ELR (cell line): ENCODE measurements around the gene ILK.

Experiments
- DNase-seq: peaks from one replicate; pipeline ENCODE4 v3.0.0-alpha.2; 2015; ENCODE audit warnings: low read depth

The ILK gene

DNA sequence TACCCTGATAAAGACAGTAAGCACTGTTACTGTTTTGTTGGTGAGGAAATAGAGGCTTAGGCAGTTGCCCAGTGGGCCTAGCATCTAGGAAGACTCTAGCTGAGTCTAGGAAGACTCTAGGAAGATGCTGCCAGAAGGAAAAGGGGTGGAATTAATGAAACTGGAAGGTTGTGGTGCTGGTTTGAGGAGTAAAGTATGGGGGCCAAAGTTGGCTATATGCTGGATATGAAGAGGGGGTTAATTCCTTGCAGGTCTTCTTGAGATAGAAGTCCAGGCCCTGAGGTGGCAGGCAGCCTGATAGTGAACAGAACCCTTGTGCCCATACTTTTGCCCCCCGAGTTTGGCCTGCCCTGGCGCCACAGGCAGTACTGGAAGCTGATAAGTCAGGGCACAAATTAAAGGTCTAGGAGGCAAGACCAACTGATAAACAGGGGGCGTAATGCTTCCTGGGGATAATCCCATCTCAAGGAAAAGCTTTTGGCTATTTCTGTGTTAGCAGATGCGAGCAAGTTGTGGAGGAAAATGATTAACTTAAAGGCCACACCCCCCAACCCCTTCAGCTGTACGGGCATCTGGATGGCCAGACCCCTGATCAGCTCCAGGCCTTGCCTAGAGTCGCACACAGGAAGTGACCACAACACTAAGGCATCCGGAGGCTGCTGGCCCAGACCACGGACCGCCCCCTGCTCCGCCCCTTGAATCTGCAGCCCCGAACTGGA is 3.1 kb downstream of the ILK start:
- peak; percentile 97 for DNase-seq

DNA sequence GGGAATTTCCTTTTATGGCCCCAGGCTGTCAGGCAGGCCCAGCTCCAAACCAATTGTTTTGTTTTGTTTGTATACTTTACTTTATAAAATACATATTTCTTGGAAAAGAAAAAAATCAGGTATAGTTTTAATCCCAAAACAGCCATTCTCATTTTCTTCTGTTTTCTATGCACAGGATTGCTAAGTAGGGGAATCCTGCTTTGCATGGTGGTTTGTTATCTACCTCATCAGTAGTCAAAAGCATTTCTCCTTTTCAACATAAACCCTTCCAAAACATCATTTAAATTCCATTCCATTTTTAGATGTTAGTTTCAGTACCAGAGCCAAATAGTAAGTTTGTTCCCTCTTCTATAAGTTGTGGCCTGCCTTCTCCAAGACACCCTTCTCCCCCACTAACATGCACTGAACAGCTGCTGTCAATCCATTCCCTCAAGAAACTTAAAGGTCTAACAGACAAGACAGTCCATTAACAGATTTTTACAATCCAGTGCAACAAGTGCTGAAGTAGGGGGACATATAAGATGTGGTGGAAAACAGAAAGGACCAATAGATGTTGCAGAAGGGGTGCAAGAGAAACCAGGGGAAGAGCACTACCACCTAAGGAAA is 3.7 kb downstream of the ILK start:
- DNase-seq: no peak

DNA sequence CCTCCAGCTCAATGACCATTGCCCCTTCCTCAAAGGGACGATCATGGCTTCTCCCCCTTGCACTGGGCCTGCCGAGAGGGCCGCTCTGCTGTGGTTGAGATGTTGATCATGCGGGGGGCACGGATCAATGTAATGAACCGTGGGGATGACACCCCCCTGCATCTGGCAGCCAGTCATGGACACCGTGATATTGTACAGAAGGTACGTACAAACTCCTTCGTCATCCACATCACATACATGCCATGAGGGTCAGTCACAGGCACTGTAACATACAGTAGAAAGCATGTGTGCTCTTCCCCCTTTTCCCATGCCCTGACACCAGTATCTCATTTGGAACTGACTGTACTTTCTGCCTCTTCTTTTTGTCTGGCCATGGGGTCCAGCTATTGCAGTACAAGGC is 4.4 kb downstream of the ILK start:
- DNase-seq: no peak

DNA sequence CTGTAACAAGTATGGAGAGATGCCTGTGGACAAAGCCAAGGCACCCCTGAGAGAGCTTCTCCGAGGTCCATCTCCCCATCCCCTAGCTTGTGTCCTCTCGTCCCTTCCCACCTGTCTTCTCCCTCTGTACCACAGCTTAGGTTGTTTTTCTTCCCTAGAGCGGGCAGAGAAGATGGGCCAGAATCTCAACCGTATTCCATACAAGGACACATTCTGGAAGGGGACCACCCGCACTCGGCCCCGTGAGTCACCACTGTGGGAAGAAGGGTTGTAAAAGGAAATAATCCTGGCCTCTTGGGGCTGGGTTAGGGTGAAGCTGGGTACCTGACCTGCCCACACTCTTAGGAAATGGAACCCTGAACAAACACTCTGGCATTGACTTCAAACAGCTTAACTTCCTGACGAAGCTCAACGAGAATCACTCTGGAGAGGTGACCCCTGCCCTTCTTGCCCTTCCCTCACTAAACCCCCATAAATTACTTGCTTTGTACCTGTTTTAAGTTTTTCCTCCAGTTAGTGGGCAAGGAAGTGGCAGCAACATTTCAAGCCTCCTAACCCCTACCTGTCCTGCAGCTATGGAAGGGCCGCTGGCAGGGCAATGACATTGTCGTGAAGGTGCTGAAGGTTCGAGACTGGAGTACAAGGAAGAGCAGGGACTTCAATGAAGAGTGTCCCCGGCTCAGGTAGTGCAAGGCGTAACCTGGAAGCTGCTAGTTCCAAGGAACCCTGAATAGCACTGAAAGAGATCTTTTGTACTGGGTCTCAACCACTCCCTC is 5.3 kb downstream of the ILK start:
- no peak for DNase-seq

DNA sequence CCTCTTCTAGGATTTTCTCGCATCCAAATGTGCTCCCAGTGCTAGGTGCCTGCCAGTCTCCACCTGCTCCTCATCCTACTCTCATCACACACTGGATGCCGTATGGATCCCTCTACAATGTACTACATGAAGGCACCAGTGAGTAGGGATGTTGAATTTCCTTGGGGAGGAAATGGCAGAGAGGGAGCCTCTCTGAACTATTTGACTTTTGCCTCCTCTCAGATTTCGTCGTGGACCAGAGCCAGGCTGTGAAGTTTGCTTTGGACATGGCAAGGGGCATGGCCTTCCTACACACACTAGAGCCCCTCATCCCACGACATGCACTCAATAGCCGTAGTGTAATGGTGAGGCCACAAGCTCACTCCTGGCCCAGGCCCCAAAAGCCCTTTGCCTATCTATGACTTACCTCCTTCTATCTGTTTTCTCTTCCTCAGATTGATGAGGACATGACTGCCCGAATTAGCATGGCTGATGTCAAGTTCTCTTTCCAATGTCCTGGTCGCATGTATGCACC is 6.0 kb downstream of the ILK start:
- no peak for DNase-seq

DNA sequence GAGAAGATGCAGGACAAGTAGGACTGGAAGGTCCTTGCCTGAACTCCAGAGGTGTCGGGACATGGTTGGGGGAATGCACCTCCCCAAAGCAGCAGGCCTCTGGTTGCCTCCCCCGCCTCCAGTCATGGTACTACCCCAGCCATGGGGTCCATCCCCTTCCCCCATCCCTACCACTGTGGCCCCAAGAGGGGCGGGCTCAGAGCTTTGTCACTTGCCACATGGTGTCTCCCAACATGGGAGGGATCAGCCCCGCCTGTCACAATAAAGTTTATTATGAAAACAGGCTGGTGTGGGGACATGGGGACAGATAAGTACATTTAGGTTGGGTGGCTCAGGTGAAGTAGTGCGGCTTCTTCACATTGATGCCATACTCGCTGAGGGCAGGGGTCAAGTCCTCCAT is 7.0 kb downstream of the ILK start:
- no peak for DNase-seq

DNA sequence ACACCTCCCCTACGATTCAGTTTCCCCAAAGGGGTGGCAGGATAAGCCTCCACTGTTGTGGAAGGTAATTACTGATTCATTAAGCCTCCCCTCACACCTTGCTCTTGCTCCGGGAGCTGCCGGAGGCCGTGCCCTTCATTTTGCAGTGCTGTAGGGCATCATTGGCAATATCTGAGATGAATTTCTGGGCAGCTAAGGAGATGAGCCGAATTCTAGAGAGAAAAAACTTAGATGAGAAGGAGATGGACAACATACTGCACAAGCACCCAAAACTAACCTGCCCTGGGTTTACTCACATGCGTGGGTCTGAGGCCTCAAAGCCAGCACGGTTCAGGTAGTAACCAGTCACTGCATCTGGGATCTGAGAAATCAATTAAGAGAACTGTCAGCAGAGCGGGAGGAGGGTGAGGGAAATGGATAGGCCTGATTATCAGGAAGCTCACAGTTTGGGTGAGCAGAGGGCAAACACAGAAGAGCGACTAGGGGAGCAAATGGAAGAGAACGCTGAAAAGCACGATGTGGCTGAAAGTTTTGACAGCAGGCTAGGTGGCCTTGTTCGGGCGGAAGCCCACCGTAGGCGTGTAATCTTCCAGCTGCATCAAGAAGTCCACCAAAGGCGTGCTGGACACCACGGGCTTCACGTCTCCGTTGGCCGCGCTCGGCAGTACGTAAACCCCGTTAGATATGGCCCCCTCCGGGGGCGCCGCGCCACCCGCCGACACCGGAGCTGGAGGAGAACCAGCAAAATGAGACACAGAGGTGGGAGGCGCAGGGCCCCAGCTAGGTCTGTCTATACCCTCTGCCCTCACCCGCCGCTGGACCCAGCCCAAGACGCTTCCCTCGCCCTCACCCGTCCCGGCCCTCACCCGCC is 7.8 kb downstream of the ILK start:
- DNase-seq: peak; percentile 36

DNA sequence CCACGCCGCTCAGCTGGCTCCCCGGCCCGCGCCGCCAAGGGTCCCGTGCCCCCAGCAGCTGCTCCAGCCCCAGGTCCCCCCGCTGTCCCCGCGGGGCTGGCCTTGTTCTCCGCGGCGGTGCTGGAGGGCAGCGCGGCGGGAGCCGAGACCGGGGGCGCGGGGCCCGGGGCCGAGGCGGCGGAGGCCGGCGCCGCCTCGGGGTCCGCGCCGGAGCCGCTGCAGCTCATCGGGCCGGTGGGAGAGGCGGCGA is 8.3 kb downstream of the ILK start:
- no peak for DNase-seq

DNA sequence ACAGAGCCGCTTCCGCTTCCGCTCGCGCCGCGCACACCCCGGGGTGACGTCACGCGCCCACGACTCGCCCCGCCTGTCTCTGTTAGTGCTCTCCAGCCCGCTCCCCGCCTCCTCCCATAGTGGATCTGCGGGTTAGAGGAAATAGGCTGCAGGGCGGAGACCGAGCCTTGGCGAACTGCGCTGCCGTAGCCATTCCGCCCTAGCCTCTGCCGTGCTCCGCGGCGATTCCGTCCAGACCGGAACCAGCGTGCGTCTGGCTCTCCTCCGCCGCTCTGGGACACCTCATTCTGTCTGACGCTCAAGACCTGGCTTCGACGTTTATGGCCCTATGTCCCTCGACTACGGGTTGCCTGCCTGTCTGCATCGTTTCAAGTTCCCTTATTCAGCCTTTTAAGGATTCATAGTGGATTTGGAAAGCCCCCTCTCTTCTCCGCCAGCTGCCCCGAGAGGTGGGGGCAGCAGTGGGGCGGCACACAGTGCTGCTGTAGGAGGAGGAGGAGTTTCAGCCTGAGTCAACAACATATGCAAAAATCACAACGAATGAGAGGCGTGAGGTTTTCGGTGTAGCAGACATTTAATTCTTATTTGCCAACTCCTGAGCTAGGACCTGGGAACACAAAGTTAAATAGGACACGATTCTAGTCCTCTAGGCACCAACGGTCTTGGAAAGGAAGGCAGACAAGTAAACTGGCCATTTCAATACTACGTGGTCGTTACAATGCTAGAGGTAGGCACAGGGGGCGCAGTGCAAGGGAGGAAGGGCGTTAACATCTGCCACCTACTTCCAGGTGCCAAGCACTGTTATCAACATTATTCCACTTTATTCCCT is 8.9 kb downstream of the ILK start, which contains the start of gene TAF10:
TAF10 (minus strand) TSS at position 4 of the 829 bp plus-strand sequence. CDS start 27 bp downstream, outside the sequence.
- peak; percentile 98 for DNase-seq

DNA sequence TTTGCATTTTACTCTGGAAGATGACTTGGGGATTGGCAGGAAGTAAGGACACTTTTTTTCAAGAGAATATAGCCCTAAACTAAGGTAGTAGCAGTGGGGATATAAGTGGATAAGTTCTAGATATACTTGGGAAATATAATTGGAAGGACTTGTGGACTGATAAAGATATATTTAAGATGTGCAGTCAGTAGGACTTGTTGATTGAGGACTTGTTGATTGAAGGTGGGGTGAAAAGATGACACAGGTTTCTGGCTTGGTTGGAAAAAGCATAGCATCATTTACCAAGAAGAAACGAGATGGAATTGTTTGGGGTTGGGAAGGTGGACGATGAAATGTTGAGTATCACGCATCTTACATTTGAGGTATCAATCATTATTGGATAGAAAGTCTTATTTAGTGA is 9.9 kb downstream of the ILK start:
- DNase-seq: no peak

DNA sequence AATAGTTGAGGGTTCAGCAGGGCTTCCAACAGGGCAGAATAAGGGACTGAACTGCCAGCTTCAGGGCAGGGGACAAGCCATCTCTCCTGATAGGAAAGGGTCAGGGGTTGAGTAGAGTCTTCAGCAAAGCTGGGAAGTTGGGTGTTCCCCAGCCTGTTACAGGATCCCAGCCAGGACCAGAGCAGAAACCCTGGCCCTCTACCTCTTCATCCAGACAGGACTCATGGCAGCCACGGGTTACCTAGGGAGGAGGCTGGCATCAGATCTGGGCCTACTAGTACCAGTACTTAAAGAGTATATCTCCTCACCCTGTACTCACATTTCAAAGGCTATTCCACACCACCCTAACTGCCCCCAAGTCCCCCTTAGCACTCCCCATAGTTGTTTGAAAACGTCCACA is 10.9 kb downstream of the ILK start:
- no peak for DNase-seq

DNA sequence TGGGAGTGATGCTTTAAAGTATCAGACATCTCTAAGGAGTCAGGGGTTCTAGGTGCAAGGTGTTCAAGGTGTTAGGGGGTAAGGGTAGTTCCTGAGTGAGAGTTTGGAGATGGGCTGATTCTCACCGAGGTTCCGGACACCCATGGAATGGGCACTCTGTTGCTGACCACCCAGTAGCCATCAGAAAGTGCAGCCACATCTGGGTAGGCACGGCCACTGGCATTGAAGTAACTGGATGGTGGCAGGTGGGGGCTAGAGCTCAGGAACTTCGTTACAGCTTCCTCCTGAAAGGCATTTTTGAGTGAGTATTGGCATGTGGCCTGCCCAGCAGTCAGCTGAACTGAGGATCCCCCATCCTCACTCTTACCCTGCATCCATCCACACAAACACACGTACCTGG is 11.5 kb downstream of the ILK start:
- no peak for DNase-seq

DNA sequence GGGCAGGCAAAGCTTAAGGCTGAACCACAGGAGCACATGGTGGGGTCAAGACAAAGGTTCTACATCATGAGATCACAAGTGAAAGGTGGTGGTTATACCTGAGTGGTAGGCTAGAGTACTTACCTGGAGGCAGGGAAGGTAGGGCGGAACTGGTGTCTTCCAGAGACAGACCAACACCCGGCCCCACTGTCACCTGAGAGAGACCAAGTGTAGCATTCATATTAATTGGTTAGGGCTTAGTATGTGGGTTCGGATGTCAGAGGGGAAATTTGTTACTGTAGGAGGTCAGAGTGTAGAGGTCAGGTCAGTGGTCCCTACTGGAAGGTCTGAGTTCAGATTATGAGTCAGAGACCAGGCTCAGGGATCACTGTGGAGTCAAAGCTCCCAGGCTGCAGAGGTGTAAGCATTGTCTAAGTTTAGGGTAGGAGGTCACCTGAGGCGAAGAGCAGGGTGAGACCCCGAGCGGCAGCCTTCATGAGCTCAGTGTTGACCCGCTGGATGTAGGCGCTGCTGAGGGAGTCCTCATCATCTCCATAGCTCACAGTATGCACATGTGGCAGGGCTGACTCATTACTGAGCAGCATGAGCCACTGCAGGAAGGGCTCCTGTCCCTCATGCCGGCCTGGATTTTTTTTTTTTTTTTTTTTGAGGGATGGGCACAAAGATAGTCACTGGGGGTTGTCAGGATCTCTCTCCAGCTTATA is 12.5 kb downstream of the ILK start:
- peak; percentile 85 for DNase-seq

DNA sequence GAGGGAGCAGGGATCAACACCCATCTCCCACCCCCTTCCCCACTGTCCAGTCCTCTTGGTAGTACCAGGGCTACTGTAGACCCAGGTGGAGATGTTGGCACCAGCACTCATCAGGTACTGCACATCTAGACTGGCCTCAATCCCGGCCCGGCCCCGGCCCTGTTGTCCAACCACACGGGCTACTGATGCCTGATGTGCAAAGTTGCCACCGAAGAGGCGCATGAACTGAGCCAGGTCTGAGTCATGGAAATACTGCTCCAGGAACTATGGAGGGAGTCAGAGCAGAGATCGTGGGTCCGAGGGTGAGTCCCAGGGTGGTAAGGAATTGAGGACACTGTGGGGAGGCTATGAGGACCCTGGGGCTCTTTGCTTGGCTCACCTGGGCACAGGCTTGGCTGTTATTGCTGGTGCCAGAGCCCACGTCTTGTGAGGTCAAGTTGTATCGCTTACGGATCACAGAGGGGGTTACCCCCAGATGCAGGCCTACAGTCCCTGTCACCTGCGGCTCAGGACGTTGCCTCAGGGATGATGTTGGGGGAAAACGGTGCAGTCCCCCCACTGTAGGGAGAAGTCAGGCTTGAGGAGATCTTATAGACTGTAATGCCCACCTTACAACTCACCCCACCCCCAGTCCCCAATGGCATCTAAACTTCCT is 13.1 kb downstream of the ILK start:
- DNase-seq: peak; percentile 65

DNA sequence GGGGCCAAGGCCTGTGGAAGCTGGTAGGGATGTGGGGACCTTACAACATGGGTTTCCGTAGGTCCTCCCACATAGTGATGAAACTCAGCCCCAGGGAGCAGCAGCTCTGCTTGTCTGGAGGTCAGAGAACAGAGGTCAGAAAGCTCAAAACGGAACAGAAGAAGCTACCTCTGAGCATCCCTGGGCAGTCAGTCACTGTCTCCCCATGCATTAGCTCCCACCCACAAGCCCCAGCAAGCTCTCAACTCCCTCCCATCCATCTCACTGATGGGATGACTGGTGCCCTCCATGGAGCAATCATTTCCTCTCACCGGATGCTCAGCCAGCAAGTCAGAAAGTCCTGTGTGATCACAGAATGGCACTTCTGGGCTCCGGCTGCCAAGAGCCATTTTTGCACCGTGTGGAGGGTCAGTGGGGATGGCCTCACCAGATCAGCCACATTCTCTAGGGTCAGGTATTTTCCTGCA is 13.8 kb downstream of the ILK start:
- peak; percentile 81 for DNase-seq

DNA sequence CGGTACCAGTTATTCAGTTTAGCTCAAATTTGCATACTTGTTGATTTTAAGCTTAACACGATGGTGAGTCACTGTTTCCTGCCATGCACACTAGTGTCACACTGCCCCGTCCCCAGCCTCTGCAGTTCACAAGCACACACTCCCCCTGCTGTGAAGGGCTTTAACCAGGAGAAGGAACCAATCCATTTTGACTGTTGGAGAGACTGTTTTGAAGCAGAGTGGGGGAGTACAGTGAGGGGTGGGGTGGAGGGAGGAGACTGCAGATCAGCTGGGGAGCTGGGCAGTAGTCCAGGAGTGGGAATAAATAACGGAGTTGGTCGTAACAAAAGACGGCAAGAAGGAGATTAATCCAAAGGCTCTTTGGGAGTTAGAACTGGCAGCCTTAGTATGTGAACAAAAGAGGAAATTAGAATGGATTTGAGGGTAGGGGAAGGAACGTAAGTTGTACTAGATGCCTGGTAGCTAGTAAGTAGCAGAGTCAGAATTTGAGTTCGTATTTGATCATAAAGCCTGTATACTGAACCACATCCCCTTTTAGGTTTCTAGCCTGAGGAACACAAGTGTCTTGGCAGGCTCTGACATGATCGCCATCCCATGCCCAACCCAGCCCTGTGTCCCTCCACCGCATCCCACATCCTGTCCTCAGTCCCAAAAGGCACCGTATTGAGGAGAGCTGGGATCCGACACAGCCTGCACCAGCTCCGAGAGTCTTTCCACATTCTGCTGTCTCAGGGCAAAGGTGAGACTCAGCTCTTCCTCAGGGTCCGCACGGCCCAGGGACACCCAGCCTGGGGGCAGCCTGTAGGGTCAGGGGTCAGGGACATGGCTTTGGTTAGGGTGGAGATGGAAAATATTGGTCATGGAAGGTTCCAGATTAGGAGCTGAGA is 14.8 kb downstream of the ILK start:
- DNase-seq: peak; percentile 79

DNA sequence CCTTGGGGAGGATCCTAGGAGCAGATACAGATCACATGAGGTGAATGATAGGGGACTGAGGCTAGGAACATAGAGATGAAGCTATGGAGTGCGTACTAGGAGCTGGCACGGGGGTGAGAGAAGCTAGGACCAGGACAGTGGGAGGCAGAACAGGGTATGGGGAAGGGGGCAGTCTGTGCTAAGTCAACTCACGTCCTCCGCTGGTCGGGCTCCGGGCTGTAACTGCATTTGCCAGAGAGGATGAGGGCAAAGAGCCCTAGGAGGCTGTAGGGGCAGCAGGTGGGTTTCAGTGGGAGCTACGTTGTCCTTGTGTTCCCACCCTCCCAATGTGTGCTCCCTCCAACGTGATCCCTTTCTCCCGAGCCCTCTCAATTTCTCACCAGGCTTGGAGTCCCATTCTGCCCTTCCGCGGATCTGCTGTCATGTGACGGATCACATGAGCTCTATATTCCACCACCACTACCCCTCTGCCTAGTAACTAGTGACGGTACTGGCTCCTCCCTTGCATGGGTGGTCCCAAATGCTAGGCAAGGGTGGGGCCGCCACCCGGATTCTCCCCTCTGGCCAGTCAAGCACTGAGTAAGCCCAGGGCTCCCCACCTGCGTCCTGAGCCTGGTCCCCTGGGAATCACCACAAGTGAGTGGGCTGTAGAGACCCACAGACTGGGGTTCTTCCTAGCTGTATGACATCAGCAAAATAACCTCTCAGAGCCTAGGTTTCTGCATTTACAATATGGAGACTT is 15.6 kb downstream of the ILK start, which contains the start of gene TPP1:
TPP1 (minus strand) TSS at position 419 of the 742 bp plus-strand sequence; CDS start at position 397, 22 bp downstream.
- peak; percentile 97 for DNase-seq

DNA sequence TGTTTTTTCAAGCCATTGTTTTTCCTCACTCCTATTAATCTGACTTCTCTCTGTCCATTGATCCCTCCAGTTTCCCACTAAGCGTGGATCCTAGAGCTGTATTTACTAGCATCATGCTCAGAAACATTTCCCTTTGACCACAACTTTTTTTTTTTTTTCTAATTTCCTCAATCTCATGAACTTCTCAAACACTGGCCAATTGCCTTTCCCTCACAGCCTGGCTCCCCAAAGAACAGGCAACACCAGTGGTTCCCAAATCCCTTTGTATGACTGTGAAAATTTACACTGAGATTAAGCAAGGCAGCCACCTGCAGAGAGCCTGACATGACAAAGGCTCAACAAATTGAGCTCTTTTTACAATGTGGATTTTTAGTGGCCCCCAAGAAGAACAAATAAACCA is 17.1 kb downstream of the ILK start:
- DNase-seq: no peak
